Testis (tissue), 2 donors: ENCODE data around the gene SSH3.

Source experiments
- CTCF ChIP-seq, 3 experiments: fragments of 450-650 bp in 2 of 3; fragments of 200-600 bp in 1 of 3; sonication (generic) in 1 of 3; IDR thresholded peaks; one replicate each; pipeline ENCODE4 v1.5.1; 2016 to 2019; ENCODE audit warnings: antibody characterized with exemption in 3 of 3, mild to moderate bottlenecking in 2 of 3, moderate library complexity in 1 of 3
- POLR2A ChIP-seq: fragments of 450-650 bp; IDR thresholded peaks from one replicate; pipeline ENCODE4 v1.6.1; 2017; ENCODE audit warnings: antibody characterized with exemption, mild to moderate bottlenecking, moderate library complexity

- TF ChIP-seq CTCF (IDR thresholded peaks at IDR 0.05): no peak
- TF ChIP-seq POLR2A: no peak
Observed at GRCh38 chr11:67289226-67289650, 14.1 kb upstream of the SSH3 start, which contains the start of gene ANKRD13D.
